Smooth muscle cell (in vitro differentiated cells): ENCODE results near the gene BIRC3. TPM values are rescaled to one million over a fixed set of nuclear protein-coding genes. Genes with fewer than 3 reads are reported as not detected.
A peak's percentile ranks its signal among the peaks of the same experiment; 100 is the strongest.

Source experiments
- DNase-seq: peaks from one replicate; lab custom pipeline; 2025; ENCODE audit not compliant: unreplicated experiment; lab: John Stamatoyannopoulos, UW
- H2AFZ ChIP-seq: fragments of 200-600 bp; sonication (generic); 2 replicates; pipeline ENCODE4 v1.6.0; 2016; ENCODE audit warnings: antibody characterized with exemption, low read depth, mild to moderate bottlenecking
- H3F3A ChIP-seq: fragments of 200-600 bp; sonication (generic); 2 replicates; pipeline ENCODE4 v1.6.0; 2017; ENCODE audit warnings: antibody characterized with exemption, low read depth
- H3K27ac ChIP-seq: fragments of 200-600 bp; sonication (generic); 2 replicates; pipeline ENCODE4 v1.5.1; 2016; ENCODE audit warnings: low read depth, mild to moderate bottlenecking
- H3K27me3 ChIP-seq: fragments of 200-600 bp; sonication (generic); 2 replicates; pipeline ENCODE4 v1.6.1; 2016; ENCODE audit warnings: low read depth, mild to moderate bottlenecking
- H3K36me3 ChIP-seq: fragments of 200-600 bp; sonication (generic); 2 replicates; pipeline ENCODE4 v1.5.1; 2016; ENCODE audit warnings: low read depth
- H3K4me1 ChIP-seq: fragments of 200-600 bp; sonication (generic); 2 replicates; pipeline ENCODE4 v1.5.1; 2016; ENCODE audit warnings: low read depth
- H3K4me2 ChIP-seq: fragments of 200-600 bp; sonication (generic); 2 replicates; pipeline ENCODE4 v1.6.0; 2016; ENCODE audit warnings: mild to moderate bottlenecking
- H3K4me3 ChIP-seq: fragments of 200-600 bp; sonication (generic); 2 replicates; pipeline ENCODE4 v1.5.1; 2016; ENCODE audit warnings: mild to moderate bottlenecking
- H3K79me2 ChIP-seq: fragments of 200-600 bp; sonication (generic); 2 replicates; pipeline ENCODE4 v1.6.0; 2016; ENCODE audit warnings: low read depth, mild to moderate bottlenecking
- H3K9ac ChIP-seq: fragments of 200-600 bp; sonication (generic); 2 replicates; pipeline ENCODE4 v1.6.0; 2016; ENCODE audit warnings: low read depth
- H3K9me3 ChIP-seq: fragments of 200-600 bp; sonication (generic); replicated peaks from 2 replicates; pipeline ENCODE4 v1.5.1; 2016; ENCODE audit warnings: low read depth
- H4K20me1 ChIP-seq: fragments of 200-600 bp; sonication (generic); 2 replicates; pipeline ENCODE4 v1.6.0; 2016; ENCODE audit warnings: low read depth
- WGBS: methylation state at CpG from one replicate; pipeline ENCODE4 v1.1.7; 2016; ENCODE audit warnings: low lambda C conversion rate; 5-methylcytosine and 5-hydroxymethylcytosine counted together
- polyA plus RNA-seq: library from polyadenylated mRNA; unstranded; fragments of >200 nt; fragmentation: Nextera tagmentation; extraction: Ambion mirVana; gene quantifications from 2 replicates; pipeline ENCODE4 v1.2.1, GENCODE V29; 2016
- total RNA-seq: library from RNA; depleted of rRNA; stranded (reverse); fragments of >200 nt; gene quantifications from 2 replicates; pipeline ENCODE4 v1.2.3, GENCODE V29; 2014
- TF ChIP-seq, protein P1 (sequence below): fragments of 200-600 bp; sonication (generic); IDR thresholded peaks from 2 replicates; pipeline ENCODE4 v1.5.1; 2017; ENCODE audit warnings: borderline replicate concordance, mild to moderate bottlenecking, antibody characterized with exemption; ENCODE audit not compliant: insufficient read depth, poor library complexity, severe bottlenecking

The BIRC3 gene
- total and polyA plus RNA-seq, 2 experiments from 2014 or later = 0.94 to 1.6 TPM

DNA sequence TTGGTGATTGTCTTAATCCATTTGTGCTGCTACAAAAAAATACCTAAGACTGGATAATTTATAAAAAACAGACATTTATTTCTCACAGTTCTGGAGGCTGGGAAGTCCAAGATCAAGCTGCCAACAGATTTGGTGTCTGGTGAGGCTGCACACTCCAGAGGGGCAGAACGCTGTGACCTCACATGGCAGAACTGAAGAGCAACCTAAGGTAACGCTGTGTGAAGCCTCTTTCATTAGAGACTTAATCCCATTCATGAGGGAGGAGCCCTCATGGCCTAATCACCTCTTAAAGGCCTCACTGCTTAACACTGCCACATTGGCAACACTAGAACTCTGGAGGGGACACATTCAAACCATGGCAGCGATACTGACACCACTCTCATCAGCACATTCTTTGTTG lies 42.7 kb upstream of the BIRC3 start:
- H4K20me1 ChIP-seq = no peaks in the 10 kb centered on the region
- no peak overlapping the region for H3K9ac ChIP-seq
- 98% methylated on average over 3 of the region's 3 CpGs for WGBS
- no peak overlapping the region for H3K4me2 ChIP-seq
- no peak for DNase-seq
- H2AFZ ChIP-seq = no peak overlapping the region
- H3K27me3 ChIP-seq = no peaks in the 10 kb centered on the region
- H3K79me2 ChIP-seq = no peaks in the 10 kb centered on the region
- no peaks in the 10 kb centered on the region for H3K36me3 ChIP-seq
- no peak overlapping the region for H3K4me3 ChIP-seq
- no peaks in the 10 kb centered on the region for H3K9me3 ChIP-seq
- TF ChIP-seq, protein P1, sequence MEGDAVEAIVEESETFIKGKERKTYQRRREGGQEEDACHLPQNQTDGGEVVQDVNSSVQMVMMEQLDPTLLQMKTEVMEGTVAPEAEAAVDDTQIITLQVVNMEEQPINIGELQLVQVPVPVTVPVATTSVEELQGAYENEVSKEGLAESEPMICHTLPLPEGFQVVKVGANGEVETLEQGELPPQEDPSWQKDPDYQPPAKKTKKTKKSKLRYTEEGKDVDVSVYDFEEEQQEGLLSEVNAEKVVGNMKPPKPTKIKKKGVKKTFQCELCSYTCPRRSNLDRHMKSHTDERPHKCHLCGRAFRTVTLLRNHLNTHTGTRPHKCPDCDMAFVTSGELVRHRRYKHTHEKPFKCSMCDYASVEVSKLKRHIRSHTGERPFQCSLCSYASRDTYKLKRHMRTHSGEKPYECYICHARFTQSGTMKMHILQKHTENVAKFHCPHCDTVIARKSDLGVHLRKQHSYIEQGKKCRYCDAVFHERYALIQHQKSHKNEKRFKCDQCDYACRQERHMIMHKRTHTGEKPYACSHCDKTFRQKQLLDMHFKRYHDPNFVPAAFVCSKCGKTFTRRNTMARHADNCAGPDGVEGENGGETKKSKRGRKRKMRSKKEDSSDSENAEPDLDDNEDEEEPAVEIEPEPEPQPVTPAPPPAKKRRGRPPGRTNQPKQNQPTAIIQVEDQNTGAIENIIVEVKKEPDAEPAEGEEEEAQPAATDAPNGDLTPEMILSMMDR = no peak
- H3K27ac ChIP-seq = no peak overlapping the region
- peaks cover 6% of the 10 kb centered on the region for H3K4me1 ChIP-seq
- H3F3A ChIP-seq = peaks cover 4% of the 10 kb centered on the region

DNA sequence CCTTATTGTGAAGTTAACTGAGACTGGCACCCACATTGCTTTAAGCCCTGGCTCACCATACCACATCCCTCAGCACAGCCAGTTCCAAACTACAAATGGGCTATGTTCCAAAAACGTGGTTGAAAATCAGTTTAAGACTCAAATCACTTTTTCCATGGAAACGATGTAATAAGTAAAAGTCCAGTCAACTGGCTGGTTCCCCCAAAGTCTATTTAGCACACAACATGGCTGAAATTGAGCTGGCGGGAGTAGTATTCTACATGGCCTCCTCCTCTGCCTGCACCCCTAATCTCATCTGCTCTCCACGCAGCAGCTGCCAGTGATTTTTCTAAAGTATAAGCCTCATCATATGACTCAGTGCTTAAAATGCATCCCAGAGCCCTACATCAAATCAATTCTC lies 40.9 kb upstream of the BIRC3 start:
- H2AFZ ChIP-seq = no peak overlapping the region
- H3K9ac ChIP-seq = no peak overlapping the region
- H3K4me2 ChIP-seq = no peak overlapping the region
- no peaks in the 10 kb centered on the region for H3K27me3 ChIP-seq
- no peaks in the 10 kb centered on the region for H3K79me2 ChIP-seq
- no peaks in the 10 kb centered on the region for H3K36me3 ChIP-seq
- H3K27ac ChIP-seq = no peak overlapping the region
- no peak for DNase-seq
- TF ChIP-seq, protein P1 = no peak
- no peaks in the 10 kb centered on the region for H3K9me3 ChIP-seq
- WGBS = 47% methylated on average over 4 of the region's 4 CpGs
- peaks cover 9% of the 10 kb centered on the region for H3K4me1 ChIP-seq
- no peaks in the 10 kb centered on the region for H3F3A ChIP-seq
- H4K20me1 ChIP-seq = no peaks in the 10 kb centered on the region
- H3K4me3 ChIP-seq = no peak overlapping the region

DNA sequence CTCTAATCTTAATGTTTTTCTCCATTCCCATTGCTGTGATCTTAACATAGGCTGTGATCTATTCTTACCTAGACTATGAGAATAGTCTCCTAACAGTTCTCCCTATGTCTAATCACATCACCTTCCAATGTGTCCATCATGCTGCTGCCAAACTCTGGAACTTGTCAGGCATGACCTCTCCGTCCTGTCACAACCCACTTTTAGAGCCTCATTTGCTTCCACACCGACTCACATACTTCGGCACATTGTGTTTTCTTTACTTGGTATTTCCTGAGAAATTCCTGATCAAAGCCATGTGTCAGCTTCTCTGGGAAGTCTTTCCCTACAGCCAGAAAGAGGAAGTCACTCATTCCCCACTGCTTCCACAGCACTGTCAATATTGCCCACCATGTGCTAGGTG lies 40.5 kb upstream of the BIRC3 start:
- Histone ChIP-seq H3K36me3 (no peaks in the 10 kb centered on the region), H3K4me3 (no peak overlapping the region), H3F3A (no peaks in the 10 kb centered on the region), H3K79me2 (no peaks in the 10 kb centered on the region), H3K9me3 (no peaks in the 10 kb centered on the region), H3K4me2 (no peak overlapping the region), H3K4me1 (peaks cover 9% of the 10 kb centered on the region), H3K27ac (no peak overlapping the region), H4K20me1 (no peaks in the 10 kb centered on the region), H2AFZ (no peak overlapping the region), H3K27me3 (no peaks in the 10 kb centered on the region), H3K9ac (no peak overlapping the region)
- 10% methylated on average over 3 of the region's 3 CpGs for WGBS
- TF ChIP-seq, protein P1 = no peak
- DNase-seq = no peak

DNA sequence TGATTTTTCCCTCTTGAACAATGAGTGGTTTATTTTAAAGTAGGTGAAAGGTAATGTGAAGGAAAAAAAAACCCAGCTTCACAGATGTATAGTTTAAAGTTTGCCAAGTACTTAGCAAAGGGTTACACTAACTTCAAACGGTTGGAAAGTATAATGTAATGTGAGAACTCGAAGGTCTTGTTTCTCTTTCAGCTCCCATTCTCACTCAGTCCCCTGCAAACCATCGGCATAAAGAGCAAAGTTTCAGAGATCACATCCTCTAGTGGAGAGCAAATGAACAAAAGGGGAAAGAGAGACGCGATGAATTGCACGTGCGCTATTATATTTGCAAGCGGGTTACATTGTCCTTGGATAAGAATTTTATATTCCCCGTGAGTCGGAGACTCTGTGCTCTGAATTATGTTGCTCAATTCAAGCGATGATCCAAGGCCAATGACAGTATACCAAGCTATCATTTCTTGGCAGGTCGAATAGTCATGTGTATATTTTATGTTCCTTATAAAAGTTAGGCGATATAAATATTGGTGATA lies 37.6 kb upstream of the BIRC3 start:
- Histone ChIP-seq H3K36me3 (no peaks in the 10 kb centered on the region), H3K9me3 (no peaks in the 10 kb centered on the region), H3K79me2 (no peaks in the 10 kb centered on the region), H3K27ac (no peak overlapping the region), H4K20me1 (no peaks in the 10 kb centered on the region), H2AFZ (peak overlapping the region; percentile 64), H3K4me2 (no peak overlapping the region), H3K27me3 (no peaks in the 10 kb centered on the region), H3K4me1 (peaks cover 9% of the 10 kb centered on the region), H3K4me3 (peak overlapping the region; percentile 21), H3K9ac (no peak overlapping the region), H3F3A (no peaks in the 10 kb centered on the region)
- no peak for DNase-seq
- WGBS = 51% methylated on average over 13 of the region's 13 CpGs
- TF ChIP-seq, protein P1 = no peak
